ENCODE data around the gene NKD1.

Gene NKD1

GRCh38 chr16:50591800-50592771 lies 43.9 kb downstream of the NKD1 start:
- peak; percentile 16 for DNase-seq (ENCODE audit: low read depth)
- H3K4me3 ChIP-seq (ENCODE audit: low read depth, low read length), result no peak overlapping the region
- peak; percentile 17 for TF ChIP-seq CTCF (IDR thresholded peaks at IDR 0.05; ENCODE audit: low read depth, low read length, missing control alignments)
- in situ Hi-C loops (cut with HindIII; ENCODE audit: low sequenced_read_pairs), result no loop called here

GRCh38 chr16:50592996-50593395 lies 44.8 kb downstream of the NKD1 start:
- no peak for DNase-seq (ENCODE audit: low read depth)
- in situ Hi-C loops (cut with HindIII; ENCODE audit: low sequenced_read_pairs), result no loop called here
- no peak overlapping the region for H3K4me3 ChIP-seq (ENCODE audit: low read depth, low read length)
- TF ChIP-seq CTCF (IDR thresholded peaks at IDR 0.05; ENCODE audit: low read depth, low read length, missing control alignments), result no peak

DNA sequence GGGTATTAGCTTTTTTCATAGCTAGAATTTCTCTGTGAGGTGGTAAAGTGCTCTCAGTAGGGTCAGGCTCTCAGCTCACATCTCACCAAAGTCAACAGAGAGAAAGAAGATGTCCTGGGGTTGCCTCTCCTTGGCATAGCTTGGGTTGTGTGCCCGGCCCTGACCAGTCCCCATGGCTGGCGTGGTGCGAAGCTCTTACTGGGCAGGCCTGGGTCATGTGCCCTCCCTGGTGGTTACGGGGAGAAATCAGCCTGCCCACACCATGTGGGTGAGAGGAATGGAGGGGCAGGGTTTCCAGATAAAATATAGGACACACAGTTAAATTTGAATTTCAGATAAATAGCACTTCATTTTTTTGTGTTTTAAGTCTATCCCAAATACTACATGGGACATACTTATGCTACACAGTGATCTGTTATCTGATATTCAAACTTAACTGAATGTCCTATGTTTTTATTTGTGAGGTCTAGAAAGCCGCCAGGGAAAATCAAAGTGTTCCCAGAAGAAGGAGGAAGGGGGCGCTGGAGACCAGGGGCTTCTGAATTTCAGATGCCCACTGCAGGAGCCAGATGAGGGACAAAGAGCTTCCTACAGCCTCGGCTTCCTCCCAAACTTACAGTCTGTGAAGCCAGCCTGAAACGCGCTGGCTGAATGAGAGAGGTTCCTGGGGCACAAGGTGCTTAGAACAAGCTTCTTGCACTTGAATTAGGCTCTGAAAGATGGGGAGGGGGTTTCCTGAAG lies 45.4 kb downstream of the NKD1 start:
- TF ChIP-seq CTCF (IDR thresholded peaks at IDR 0.05; ENCODE audit: low read depth, low read length, missing control alignments), result peak; percentile 57
- no peak overlapping the region for H3K4me3 ChIP-seq (ENCODE audit: low read depth, low read length)
- peak; percentile 16 for DNase-seq (ENCODE audit: low read depth)
- in situ Hi-C loops (cut with HindIII; ENCODE audit: low sequenced_read_pairs), result no loop called here

DNA sequence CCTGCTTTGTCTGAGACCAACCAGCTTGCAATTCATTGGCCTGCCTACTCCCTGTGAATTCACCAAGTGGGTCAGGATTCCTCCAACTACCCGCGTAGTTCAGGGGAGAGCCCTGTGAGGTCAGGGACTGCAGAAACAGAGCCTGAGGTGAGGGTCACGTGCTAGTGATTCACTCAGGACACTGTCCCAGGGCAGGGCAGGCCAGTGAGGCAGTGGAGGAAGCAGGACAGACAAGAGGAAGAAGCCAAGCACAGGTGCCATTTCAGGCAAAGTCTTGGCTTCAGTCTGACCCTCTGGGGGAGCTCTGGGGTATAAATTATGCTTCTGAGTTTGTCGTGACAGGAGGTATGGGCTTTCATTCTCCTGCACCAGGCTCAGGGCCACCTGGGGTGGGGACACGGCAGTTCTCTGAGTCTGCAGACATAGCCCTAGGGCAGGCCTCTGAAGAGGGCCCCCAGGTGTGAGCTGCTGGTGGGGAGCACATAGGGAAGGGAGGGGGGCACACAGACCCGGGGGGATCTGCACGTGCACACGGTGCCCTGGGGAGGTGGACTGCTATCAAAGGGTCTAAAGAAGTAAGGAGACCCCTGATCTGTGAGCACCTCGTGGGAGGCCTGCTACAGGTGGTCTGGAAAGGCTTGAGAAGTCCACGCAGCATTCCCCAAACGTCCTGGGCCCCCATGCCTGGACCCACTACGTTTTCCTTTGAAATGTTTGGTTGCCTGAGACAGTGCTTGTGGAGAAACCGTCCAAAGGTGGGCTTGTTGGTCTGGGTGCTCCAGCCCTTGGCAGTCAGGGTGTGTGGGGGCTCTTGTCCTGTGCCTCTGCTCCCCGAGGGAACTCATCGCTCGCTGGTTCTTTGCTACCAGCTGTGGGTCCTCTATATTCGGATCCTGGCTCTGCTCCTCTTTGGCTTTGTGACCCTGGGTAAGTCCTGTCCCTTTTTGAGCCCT lies 46.4 kb downstream of the NKD1 start:
- no peak for DNase-seq (ENCODE audit: low read depth)

DNA sequence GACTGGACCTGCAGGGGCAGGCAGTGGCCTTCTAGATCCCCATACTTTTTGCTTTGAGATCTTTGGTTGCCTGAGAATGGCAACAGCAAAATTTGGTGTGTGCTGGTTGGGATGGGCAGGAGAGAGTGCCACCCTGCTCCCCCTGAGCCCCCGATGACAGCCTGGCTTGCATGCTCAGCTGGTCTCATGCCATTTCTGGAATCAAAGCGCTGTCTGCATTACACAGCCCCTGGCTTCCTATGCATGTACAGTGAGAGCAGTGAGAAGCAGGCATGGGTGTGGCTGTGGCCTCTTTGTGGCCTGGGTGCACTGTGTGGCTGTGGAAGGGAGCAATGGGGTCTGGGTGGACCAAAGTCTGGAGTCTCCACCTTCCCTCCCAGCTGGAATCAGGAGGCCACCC lies 47.7 kb downstream of the NKD1 start:
- no peak overlapping the region for H3K4me3 ChIP-seq (ENCODE audit: low read depth, low read length)
- no peak for DNase-seq (ENCODE audit: low read depth)
- in situ Hi-C loops (cut with HindIII; ENCODE audit: low sequenced_read_pairs), result no loop called here
- TF ChIP-seq CTCF (IDR thresholded peaks at IDR 0.05; ENCODE audit: low read depth, low read length, missing control alignments), result no peak

More for the DNA sequence above, 46.4 kb downstream of the NKD1 start:
- in situ Hi-C loops (cut with HindIII; ENCODE audit: low sequenced_read_pairs), result no loop called here
- H3K4me3 ChIP-seq (ENCODE audit: low read depth, low read length), result no peak overlapping the region
- TF ChIP-seq CTCF (IDR thresholded peaks at IDR 0.05; ENCODE audit: low read depth, low read length, missing control alignments), result no peak

All from astrocyte of the cerebellum (primary cell).